Panc1 (cell line): ENCODE data around the gene ANKH. TPM values are rescaled to one million over a fixed set of nuclear protein-coding genes. Genes with fewer than 3 reads are reported as not detected.

Source experiments
- ATAC-seq: fragments of 200-7000 bp; cut with Tn5 transposase; 2 replicates; pipeline ENCODE4 v1.9.1; 2020; ENCODE audit warnings: mild to moderate bottlenecking, moderate library complexity
- BruUV-seq: library from RNA; stranded (reverse); fragments of 400-500 nt; replicated peaks from 2 replicates; lab custom pipeline; 2021; lab: Mats Ljungman, UMichigan
- CTCF ChIA-PET: fragments of 300-600 bp; sonication (Branson Sonifier 250); formaldehyde crosslinking; loops from one replicate; lab custom pipeline; 2022; ENCODE audit warnings: antibody characterized with exemption; lab: Charles Lee
- POLR2A ChIA-PET: fragments of 300-600 bp; sonication (Branson Sonifier 250); formaldehyde crosslinking; loops from one replicate; lab custom pipeline; 2022; ENCODE audit warnings: antibody characterized with exemption; lab: Charles Lee
- DNase-seq: peaks from one replicate; pipeline ENCODE4 v3.0.0-alpha.2; 2010; ENCODE audit warnings: low read depth, low spot score
- H3K27ac ChIP-seq: 2 replicates; pipeline ENCODE4 v1.5.1; 2011; ENCODE audit warnings: mild to moderate bottlenecking, low read length, inconsistent platforms
- H3K27me3 ChIP-seq: fragments of 200-500 bp; sonication (Bioruptor generic); 2 replicates; pipeline ENCODE4 v1.6.0; 2014; ENCODE audit warnings: low read length, inconsistent platforms; ENCODE audit not compliant: control insufficient read depth, insufficient read depth
- H3K36me3 ChIP-seq: fragments of 200-500 bp; sonication (Bioruptor generic); 2 replicates; pipeline ENCODE4 v1.5.1; 2014; ENCODE audit warnings: inconsistent platforms, mild to moderate bottlenecking, low read length, moderate library complexity; ENCODE audit not compliant: control insufficient read depth, insufficient read depth
- H3K4me1 ChIP-seq: 2 replicates; pipeline ENCODE4 v1.5.1; 2011; ENCODE audit warnings: inconsistent platforms, mild to moderate bottlenecking, low read length, moderate library complexity; ENCODE audit not compliant: control insufficient read depth, insufficient read depth
- H3K4me3 ChIP-seq, 2 experiments: 2 replicates each; pipeline ENCODE4 v1.5.1; 2011 to 2012; ENCODE audit warnings: low read depth in 2 of 2, low read length in 2 of 2, mild to moderate bottlenecking in 2 of 2, inconsistent platforms in 1 of 2, moderate library complexity in 1 of 2
- H3K9me3 ChIP-seq: fragments of 200-500 bp; sonication (Bioruptor generic); 2 replicates; pipeline ENCODE4 v1.5.1; 2014; ENCODE audit warnings: low read depth, mild to moderate bottlenecking, inconsistent platforms, low read length, moderate library complexity; ENCODE audit not compliant: control insufficient read depth, insufficient read depth
- CTCF ChIP-seq: fragments of 450-650 bp; IDR thresholded peaks from 2 replicates; pipeline ENCODE4 v1.5.1; 2017; ENCODE audit warnings: mild to moderate bottlenecking
- POLR2AphosphoS5 ChIP-seq: IDR thresholded peaks from 2 replicates; pipeline ENCODE4 v1.6.1; 2012; ENCODE audit warnings: mild to moderate bottlenecking, low read depth, low read length, moderate library complexity
- REST ChIP-seq, 2 experiments: IDR thresholded peaks; 2 replicates each; pipeline ENCODE4 v1.6.1; 2011 to 2012; ENCODE audit warnings: low read depth in 2 of 2, control low read depth in 1 of 2, low read length in 1 of 2, mild to moderate bottlenecking in 1 of 2, moderate library complexity in 1 of 2; ENCODE audit not compliant: insufficient read depth in 1 of 2
- SIN3A ChIP-seq: IDR thresholded peaks from 2 replicates; pipeline ENCODE4 v1.6.1; 2012; ENCODE audit warnings: low read depth, mild to moderate bottlenecking, low read length, moderate library complexity, borderline replicate concordance; ENCODE audit not compliant: insufficient read depth
- TCF7L2 ChIP-seq: IDR thresholded peaks from 2 replicates; pipeline ENCODE4 v1.6.1; 2011; ENCODE audit warnings: mild to moderate bottlenecking, low read depth, low read length, inconsistent platforms
- in situ Hi-C: cut with HindIII; loops from 2 replicates; pipeline ENCODE4 v1.10.0; 2016; ENCODE audit warnings: low sequenced_read_pairs, low pct_unique_long_range_greater_than_20kb
- intact Hi-C: fragments of 100-400 bp; cut with micrococcal nuclease; formaldehyde crosslinking; loops from one replicate; pipeline ENCODE4 v1.10.0; 2022; ENCODE audit not compliant: unreplicated experiment
- total RNA-seq: library from RNA; stranded (reverse); gene quantifications from one replicate; pipeline ENCODE4 v1.2.1, GENCODE V29; 2021; ENCODE audit not compliant: unreplicated experiment

The ANKH gene
- total RNA-seq, 1 experiment from 2014 or later, result 11.2 TPM

- ChIA-PET POLR2A (no interaction called here), CTCF (no interaction called here)
- no peak overlapping the region for H3K4me3 ChIP-seq
- intact Hi-C loops, result no loop called here
- ATAC-seq, result no peak
- no peaks in the 10 kb centered on the region for H3K36me3 ChIP-seq
- H3K27me3 ChIP-seq, result no peaks in the 10 kb centered on the region
- H3K9me3 ChIP-seq, result no peaks in the 10 kb centered on the region
- no peak for TF ChIP-seq TCF7L2
- no peak for TF ChIP-seq SIN3A
- no peak overlapping the region for H3K27ac ChIP-seq
- H3K4me1 ChIP-seq, result no peaks in the 10 kb centered on the region
- in situ Hi-C loops, result no loop called here
- no TSS peak for BruUV-seq
- no peak for DNase-seq
Observed at GRCh38 chr5:14854799-14855198, 16.8 kb downstream of the ANKH start.

- Histone ChIP-seq H3K27me3 (no peaks in the 10 kb centered on the region), H3K27ac (no peak overlapping the region), H3K36me3 (no peaks in the 10 kb centered on the region), H3K4me3 (no peak overlapping the region), H3K4me1 (no peaks in the 10 kb centered on the region), H3K9me3 (no peaks in the 10 kb centered on the region)
- in situ Hi-C loops, result no loop called here
- CTCF ChIA-PET, result no interaction called here
- intact Hi-C loops, result no loop called here
- BruUV-seq, result no TSS peak
- peak; percentile 25; the same call in 1 of the 2 replicates for ATAC-seq
- peak; percentile 5 for DNase-seq
- POLR2A ChIA-PET, result no interaction called here
- no peak for TF ChIP-seq CTCF
- TF ChIP-seq TCF7L2, result no peak
- no peak for TF ChIP-seq REST (IDR thresholded peaks at IDR 0.05; ENCODE audit: insufficient read depth in 1 of 2, low read depth in 2 of 2, low read length in 1 of 2)
- no peak for TF ChIP-seq SIN3A
- TF ChIP-seq POLR2AphosphoS5, result no peak
Observed at GRCh38 chr5:14853685-14854084, 17.9 kb downstream of the ANKH start.

GRCh38 chr5:14852779-14853178 is 18.8 kb downstream of the ANKH start:
- DNase-seq (no peak), ATAC-seq (no peak)
- no peak overlapping the region for H3K4me3 ChIP-seq
- no peaks in the 10 kb centered on the region for H3K36me3 ChIP-seq
- no peak overlapping the region for H3K27ac ChIP-seq
- TF ChIP-seq SIN3A (no peak), CTCF (no peak), REST (IDR thresholded peaks at IDR 0.05; ENCODE audit: insufficient read depth in 1 of 2, low read depth in 2 of 2, low read length in 1 of 2) (no peak), TCF7L2 (no peak), POLR2AphosphoS5 (no peak)
- H3K4me1 ChIP-seq, result no peaks in the 10 kb centered on the region
- in situ Hi-C loops (no loop called here), intact Hi-C loops (no loop called here)
- CTCF ChIA-PET, result no interaction called here
- no TSS peak for BruUV-seq
- H3K9me3 ChIP-seq, result no peaks in the 10 kb centered on the region
- H3K27me3 ChIP-seq, result no peaks in the 10 kb centered on the region
- POLR2A ChIA-PET, result no interaction called here
